IPS DF 4.7 (cell line): ENCODE data around the gene BIN2.
"Not testable (repeated sequence)": the region's sequence is repeated elsewhere in the genome, so short reads cannot be mapped to it uniquely, and the experiment has no call there.

Source experiments
- DNase-seq: peaks from one replicate; pipeline ENCODE4 v3.0.0-alpha.2; 2013; ENCODE audit warnings: low spot score; ENCODE audit errors: extremely low read depth

BIN2 gene

DNA sequence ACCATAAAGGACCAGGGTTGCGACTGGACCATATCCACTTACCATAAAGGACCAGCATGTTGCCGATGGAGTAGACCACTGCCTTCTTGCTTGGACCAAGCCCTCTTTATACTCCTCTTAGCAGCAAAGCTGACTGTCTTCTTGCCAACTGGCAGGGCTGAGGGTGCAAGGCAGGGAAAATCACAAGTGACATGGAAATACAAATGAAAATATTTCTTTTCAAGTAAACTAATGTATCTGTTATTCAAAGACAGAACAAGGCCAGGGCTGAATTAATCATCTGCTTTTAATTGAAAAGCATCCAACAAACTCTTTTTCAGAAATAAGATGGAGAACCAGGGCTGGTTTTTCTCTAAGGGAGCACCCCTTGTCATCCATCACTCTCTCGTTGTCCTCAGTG is 22.6 kb upstream of the BIN2 start, which contains the start of gene CELA1:
CELA1 (minus strand) TSS at position 99 of the 400 bp plus-strand sequence; CDS start at position 58, 41 bp downstream.
- DNase-seq, result no peak

DNA sequence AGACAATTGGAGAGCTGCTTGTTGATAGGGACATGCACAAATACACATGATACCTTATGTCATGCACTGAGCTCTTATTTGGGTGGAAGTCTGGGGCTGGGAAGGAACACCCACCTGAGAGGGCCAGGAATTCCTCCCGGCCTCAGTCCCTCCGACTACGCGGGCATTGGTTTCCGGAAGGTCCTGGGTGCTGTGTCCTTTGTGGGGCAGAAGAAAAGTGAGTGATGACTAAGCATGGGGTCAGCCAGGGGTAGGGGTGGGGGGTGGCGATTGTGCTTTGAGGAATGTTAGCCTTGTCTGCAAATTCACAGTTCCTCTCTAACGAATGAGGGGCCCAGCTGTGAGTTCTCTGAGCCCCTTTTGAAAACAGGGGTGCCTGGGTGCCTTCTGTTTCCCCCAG is 21.7 kb upstream of the BIN2 start:
- DNase-seq, result no peak

GRCh38 chr12:51343201-51343600 is 19.2 kb upstream of the BIN2 start:
- DNase-seq, result no peak

DNA sequence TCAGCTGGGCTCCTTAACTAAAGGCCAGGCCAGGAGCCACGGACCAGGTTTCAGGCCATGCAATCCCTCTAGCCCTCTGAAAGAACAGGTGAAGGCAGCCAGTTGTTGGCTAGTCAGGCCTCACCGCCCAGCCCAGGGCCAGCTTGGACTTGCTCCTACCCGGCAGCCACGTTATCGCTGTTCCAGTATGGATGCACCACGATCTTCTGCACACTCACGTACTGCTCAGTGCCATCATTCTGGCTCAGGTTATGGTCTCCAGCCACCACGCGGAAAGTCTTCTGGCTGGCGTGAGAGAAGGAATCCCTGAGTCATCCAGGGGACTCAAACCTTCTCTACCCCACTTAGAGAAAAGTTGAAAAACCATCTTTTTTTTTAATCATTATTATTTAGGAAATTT is 18.4 kb upstream of the BIN2 start:
- DNase-seq, result no peak

DNA sequence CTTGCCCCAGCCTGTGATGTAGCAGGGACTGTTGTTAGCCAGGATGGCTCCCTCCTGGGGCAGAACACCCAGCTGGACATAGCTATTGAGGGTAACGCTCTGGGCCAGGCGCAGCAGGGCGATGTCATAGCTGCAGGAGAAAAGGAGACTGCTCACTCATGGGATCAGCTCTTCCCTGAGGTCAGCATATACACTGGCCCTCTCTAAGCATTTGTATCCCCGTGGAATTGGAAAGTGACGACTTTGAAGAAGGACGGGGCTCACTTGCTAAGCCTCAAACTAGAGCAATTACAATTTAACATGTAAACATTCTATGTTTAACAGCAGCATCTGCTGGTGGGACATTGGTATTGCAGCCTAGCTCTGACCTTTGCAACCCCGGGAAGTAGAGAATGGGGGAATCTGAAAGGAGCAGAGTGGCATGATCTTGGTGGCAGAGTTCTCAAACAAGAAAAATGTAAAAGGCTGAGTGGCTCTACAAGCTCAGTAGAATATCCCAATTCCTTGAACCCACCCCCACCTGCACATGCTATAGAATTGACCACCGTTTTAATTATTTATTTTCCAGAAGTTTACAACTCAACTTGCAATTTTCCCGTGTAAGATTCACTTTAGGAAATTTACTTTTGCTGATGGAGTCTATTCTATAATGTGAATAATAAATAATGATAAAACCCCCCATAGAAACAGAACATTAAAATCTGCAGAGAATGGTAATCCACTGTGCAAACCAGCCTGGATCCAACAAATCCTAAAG is 17.5 kb upstream of the BIN2 start:
- no peak for DNase-seq

DNA sequence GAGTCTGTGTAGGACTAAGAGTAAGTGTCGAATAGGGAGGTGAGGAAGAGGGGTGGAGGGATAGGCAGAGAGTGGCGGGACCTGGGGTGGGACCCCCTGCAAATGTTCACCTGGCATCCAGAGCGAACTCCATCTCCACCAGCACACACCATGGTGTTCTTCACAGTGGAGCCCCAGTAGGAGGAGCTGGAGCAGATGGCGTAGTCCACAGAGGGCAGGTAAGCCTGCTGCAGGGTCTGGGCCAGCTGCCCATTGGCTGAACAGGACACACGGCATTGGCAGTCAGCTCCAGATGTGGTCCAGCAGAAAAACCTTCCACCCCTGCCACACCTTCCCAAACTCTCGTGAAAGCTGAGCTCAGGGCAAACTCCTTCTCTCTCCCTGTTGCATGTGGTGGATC is 15.8 kb upstream of the BIN2 start:
- no peak for DNase-seq

DNA sequence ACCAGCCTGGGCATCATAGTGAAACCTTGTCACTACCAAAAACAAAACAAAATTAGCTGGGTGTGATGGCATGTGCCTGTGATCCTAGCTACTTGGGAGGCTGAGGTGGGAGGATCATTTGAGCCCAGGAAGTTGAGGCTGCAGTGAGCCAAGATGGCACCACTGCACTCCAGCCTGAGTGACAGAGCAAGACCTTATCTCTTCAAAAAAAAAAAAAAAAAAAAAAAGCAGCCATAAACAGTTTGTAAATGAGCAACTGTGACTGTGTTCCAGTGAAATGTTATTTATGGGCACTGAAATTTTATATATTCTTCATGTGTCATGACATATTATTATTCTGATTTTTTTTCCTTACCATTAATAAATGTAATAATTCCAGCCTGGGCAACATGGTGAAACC is 13.4 kb upstream of the BIN2 start:
- DNase-seq, result not testable (repeated sequence)

DNA sequence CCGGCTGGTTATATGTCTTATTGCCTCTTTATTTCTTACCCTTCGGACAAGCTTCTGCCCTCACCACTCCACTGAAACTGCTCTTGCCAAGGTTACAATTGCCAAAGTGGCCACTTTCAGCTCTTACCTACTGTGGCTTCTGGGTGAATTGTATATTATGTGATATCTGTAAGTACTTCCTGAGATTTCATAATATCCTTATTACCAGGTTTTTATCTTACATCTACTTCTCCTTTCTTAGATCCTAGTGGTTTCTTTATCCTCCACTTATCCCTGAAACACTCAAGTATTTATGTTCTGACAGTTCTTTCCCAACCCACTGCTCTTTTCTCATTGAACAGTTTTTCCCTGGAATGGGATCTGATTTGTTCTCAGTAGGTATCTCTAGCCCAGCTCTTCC is 12.0 kb upstream of the BIN2 start:
- DNase-seq, result no peak

GRCh38 chr12:51334764-51335163 is 10.8 kb upstream of the BIN2 start:
- no peak for DNase-seq

DNA sequence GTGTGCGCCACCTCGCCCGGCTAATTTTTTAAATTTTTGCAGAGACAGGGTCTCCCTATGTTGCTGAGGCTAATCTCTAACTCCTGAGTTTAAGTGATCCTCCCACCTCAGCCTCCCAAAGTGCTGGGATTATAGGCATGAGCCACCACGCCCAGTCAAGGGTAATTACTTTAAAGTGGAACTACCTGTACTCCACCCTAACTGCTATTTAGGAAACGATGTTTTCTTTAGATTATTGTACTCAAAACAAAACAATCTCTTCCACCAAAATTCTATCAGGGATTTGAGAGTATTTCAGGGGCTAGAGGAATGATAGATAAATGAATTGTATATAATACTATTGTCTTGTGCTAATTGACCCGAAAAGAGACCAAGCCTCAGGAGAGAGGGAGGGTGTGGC is 9.6 kb upstream of the BIN2 start:
- no peak for DNase-seq

- DNase-seq, result no peak
These were observed 6.2 kb upstream of the BIN2 start for GRCh38 chr12:51330186-51330585.

DNA sequence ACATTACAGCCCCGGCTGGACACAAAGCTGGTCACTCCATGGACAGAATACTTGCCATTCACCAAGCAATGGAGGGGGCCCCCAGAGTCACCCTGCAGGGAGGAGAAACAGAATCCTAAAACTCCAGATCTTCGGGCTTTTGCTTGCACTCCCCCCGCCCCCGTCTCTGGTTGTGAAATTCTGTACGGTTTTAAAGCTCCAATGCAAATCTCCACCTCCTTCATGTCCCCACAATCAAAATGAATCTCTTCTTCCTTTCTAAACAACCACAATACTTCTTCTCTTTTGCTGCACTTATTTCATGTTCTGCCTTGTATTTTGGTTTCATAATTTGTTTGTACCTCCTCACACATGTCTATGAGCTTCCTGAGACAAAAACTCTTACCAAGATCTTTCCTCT is 5.8 kb upstream of the BIN2 start:
- no peak for DNase-seq

- DNase-seq, result no peak
These were observed 4.6 kb upstream of the BIN2 start for GRCh38 chr12:51328587-51328986.

DNA sequence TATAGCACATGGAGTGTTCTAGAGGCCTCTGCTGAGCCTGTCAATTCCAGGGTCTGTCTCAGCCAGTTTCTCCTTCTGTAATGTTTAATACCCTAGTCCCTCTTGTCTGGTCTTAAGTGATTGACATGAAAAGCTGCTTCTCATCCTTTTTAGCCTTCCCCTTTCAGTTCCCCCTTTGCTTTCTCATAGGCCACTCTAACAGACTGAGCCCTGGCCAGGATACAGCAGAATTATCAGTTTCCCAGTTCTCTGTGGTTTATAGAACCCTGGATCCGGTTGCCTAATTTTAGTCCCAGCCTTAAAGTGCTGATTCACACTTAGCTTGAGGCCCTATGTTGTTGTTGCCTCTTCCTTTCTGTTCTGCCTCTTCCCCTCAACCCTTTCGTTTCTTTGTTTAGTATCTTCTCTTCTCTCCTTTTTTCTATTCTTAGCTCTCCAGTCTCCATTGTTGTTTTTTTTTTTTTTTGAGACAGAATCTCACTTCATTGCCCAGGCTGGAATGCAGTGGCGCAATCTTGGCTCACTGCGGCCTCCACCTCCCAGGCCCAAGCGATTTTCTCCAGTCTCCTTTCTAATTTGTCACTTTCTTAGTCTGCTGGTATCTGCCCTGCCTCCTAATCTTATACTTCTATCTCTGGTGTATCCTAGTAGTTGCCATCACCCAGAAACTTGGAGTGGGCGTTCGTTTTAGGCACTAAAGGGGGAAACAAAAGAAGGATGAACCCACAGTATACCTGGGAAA is 2.9 kb upstream of the BIN2 start:
- DNase-seq, result no peak

DNA sequence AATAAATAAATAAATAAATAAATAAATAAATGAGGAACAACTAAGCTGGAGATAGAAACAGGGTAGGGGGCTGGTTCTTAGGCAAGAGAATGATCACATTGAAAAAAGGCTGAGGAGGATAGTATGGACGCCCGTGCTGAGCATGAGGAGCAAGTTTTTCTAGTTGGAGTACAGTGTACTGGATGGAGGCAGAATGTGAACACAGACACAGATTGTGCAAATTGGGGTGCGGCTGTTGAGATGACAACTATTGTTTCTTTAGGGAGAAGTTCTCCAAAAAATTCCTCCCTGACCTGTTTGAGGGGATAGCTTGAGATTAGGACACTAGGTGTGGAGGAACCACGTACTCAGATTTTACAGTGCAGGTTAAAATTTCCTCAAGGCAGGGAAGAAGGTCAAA is 979 bp upstream of the BIN2 start:
- DNase-seq, result no peak

DNA sequence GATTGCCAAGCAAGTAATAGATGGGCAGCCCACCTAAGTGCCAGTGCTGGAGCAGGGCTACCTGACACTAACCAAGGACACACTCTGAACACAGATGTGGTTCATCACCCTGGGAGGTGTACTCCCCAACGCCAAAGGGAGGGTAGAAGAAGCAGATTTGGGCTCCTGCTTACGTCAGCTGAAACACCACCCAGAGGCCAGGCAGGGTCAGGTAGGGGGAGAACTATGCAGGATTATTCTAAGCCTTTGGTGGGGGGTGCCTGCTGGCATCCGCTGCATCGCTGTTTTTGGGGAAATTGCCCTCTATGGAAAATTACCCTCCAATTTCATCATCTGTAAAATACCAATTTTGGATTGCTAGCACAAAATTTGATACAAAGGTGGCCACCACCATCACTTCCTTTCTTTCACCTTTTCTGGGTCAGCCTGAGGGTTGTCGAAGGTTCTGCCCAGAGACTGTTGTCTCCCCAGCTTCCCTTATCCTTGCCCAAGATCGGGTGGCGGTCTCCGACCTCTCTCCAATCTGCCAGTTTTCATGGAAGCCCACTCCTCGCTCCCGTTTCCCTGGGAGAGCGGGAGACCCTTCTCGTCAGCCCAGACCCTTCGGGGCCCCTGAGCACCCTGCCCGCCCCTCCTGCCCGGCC is 535 bp downstream of the BIN2 start:
- DNase-seq, result no peak

DNA sequence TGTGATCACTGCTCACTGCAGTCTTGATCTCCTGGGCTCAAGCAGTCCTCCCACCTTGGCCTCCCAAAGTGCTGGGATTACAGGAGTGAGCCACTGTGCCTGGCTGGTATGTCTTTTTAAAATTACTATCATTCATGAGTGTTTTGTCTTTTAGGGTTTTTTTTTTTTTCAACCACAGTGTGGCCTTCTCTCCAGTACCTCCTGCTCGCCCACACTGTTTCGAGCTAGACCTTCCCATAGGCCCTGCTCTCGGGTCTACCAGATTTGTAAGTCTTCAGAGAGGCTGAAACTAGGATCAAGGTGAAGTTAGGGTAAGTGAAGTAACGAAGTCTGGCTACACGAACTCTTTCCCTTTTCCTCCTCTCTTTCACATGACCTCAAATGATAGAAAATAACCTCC is 1.5 kb downstream of the BIN2 start:
- no peak for DNase-seq

- no peak for DNase-seq
These were observed 2.1 kb downstream of the BIN2 start for GRCh38 chr12:51321882-51322281.

DNA sequence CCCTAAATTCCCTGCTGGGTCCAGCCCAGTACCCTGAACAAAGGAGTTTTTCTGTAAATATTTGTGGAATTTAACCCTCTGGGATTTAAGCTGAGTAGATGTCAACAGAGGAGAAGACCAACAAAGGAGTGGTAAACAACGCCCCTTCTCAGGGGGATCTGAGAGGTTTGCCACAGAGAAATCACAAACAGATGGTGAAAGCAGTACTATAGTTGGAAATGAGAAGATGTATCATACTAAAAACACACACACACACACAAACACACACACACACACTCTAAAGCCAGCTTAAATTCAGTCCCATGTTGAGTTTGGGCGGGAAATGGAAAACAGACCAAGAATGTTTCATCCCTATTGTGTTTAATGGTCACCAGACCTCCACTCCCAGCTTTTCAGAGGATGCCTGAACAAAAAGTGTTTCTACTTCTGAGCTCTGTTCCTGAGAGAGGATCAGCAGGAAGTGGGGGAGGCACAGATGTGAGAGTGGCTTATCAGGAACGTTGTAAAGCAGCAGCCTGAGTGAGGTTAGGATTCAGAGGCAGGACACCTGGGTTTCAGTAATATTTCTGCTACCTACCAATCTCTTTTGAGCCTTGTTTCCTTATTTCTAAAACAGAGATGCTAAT is 3.2 kb downstream of the BIN2 start:
- DNase-seq, result no peak

GRCh38 chr12:51320311-51320694 is 3.7 kb downstream of the BIN2 start:
- no peak for DNase-seq

DNA sequence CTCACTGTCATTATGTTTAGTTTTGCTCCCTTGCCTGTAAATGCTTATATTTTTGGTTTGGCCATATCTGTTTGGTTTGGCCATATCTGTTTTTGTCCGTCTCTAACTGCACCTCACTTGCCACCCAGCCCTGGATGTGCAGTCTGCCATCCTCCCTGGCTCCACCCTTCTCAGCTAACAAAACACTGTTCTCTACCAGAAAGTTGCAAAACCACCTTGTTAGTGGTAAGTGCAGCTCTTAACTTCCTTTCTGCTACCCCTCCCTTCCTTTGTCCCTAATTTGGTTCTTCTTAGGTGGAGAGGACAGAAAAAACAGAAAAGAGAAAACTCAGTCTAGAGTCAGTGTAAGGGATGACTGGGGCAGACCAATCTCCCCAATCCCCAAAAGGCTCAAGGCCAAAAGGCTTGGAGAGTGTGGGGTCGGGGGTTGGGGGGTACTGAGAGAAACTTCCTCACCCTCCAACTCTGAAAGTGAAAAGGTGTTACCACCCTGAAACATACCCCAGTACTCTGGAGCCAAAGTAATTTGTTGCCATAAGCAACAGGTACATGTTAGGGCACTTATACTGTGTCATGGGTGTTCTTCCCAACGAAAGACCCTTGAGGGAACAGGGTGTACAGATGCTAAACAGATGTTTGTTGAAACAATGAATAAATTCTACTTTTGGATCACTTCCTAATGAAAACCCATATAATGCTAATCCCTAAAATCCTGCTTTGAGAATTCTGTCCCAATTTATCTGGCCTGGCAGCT is 5.0 kb downstream of the BIN2 start:
- DNase-seq, result no peak
